SK-N-MC (cell line): ENCODE measurements around the gene NCOR1.

ENCODE experiments used
- EZH2 ChIP-seq: fragments of 200-600 bp; sonication (generic); IDR thresholded peaks from one replicate; pipeline ENCODE4 v1.6.1; 2017; ENCODE audit warnings: antibody characterized with exemption
- POLR2AphosphoS5 ChIP-seq: IDR thresholded peaks from 2 replicates; pipeline ENCODE4 v1.6.1; 2012; ENCODE audit warnings: mild to moderate bottlenecking, low read depth, low read length, borderline replicate concordance

DNA sequence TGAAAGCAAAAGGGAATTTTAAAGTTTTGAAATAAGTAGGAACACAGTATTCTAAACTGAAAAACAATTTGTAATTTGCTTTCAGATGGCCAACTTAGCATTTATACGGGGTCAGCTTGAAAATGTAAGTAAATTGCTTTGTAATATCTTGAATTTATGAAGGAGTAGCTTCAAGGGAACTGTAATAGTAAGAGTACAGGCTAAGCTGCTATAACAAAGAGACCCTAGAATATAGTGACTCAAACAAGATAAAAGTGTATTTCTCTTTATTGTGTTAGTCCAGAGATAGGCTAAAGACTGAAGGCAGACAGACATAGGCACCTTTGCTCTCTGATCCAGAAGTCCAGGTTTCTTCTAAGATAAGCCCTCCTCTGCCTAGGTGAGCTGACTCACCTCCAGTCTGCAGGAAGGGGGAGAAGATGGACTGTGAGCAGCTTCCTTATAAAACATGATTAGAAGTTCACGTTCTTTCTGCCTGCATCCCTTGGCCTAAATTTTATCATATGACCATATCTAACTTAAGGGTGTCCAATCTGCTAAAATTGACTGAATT lies 212.6 kb downstream of the NCOR1 start:
- no peak for TF ChIP-seq EZH2
- no peak for TF ChIP-seq POLR2AphosphoS5
